Measurements from ENCODE around the gene FAP. TPM values are rescaled to one million over a fixed set of nuclear protein-coding genes. Genes with fewer than 3 reads are reported as not detected.

The FAP gene
- total and polyA plus RNA-seq, 2 of the 4 experiments (the other 2 are of a cell fraction) = 71.0 to 95.0 TPM

DNA sequence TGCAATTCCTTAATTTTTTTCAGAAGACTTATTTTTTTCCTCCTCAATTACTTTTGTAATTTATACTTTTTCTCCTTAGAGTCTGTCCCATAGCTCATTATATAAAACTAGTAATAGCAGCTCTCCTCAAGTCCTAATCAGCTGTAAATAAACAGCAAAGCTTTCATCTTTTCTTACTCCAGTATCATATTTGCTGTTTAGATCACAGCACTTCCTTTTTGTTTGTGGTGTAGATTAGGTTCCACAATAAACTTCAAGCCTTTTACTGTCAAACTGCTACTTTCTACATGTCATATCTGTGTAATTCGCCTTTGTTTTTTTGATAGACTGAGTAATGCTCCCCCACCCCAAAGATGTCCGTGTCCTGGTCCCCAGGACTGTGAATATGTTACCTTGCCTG is 116.7 kb downstream of the FAP start:
- Histone ChIP-seq H2BK15ac (ENCODE audit: low read depth, low read length) (no peak overlapping the region), H3K79me1 (ENCODE audit: low read depth in 1 of 2, low read length in 2 of 2) (no peaks in the 10 kb centered on the region), H3K23ac (ENCODE audit: low read depth, low read length) (no peak overlapping the region), H2BK20ac (ENCODE audit: low read depth, low read length) (no peak overlapping the region), H3K27ac (ENCODE audit: insufficient read depth, low read length) (no peak overlapping the region), H3K27me3 (ENCODE audit: control insufficient read depth, insufficient read depth, low read length) (peaks cover 2% of the 10 kb centered on the region; the same call in 1 of the 2 replicates), H4K20me1 (ENCODE audit: insufficient read depth, low read length) (no peaks in the 10 kb centered on the region), H3K56ac (ENCODE audit: extremely low read depth, insufficient read depth, low read length) (no peak overlapping the region), H3K4me1 (ENCODE audit: control insufficient read depth, insufficient read depth, low read length) (peaks cover 5% of the 10 kb centered on the region; the same call in 1 of the 2 replicates), H3K36me3 (ENCODE audit: control insufficient read depth, insufficient read depth, low read length) (no peaks in the 10 kb centered on the region), H3K4me2 (ENCODE audit: low read depth, low read length) (no peak overlapping the region), H4K91ac (ENCODE audit: insufficient read depth, low read depth, low read length) (no peak overlapping the region), H3K4me3 (ENCODE audit: insufficient read depth, low read depth, low read length) (no peak overlapping the region), H3K9me3 (ENCODE audit: control insufficient read depth, insufficient read depth, low read length) (no peaks in the 10 kb centered on the region), H3K9ac (ENCODE audit: low read depth, low read length) (no peak overlapping the region), H2AK5ac (ENCODE audit: low read depth, low read length) (no peak overlapping the region), H2BK5ac (ENCODE audit: low read depth, low read length, poor library complexity, severe bottlenecking) (no peak overlapping the region), H2AFZ (replicated peaks; ENCODE audit: low read length, poor library complexity) (no peak overlapping the region), H4K8ac (ENCODE audit: low read depth in 2 of 2, low read length in 2 of 2) (no peak overlapping the region), H3K9me1 (ENCODE audit: insufficient read depth, low read length) (no peaks in the 10 kb centered on the region), H4K5ac (ENCODE audit: low read depth, low read length) (no peak overlapping the region), H2AK9ac (replicated peaks; ENCODE audit: low read depth, low read length, poor library complexity) (no peak overlapping the region), H3K4ac (ENCODE audit: low read depth, low read length) (no peak overlapping the region), H3K18ac (ENCODE audit: low read depth, low read length) (no peak overlapping the region), H3K14ac (replicated peaks; ENCODE audit: low read depth, low read length) (no peak overlapping the region), H2BK120ac (ENCODE audit: low read depth, low read length) (no peak overlapping the region)
- ChIA-PET POLR2A (ENCODE audit: unreplicated experiment) (no interaction called here), CTCF (interaction anchor here (0.6 to 3.6 kb wide), 6 partner anchors 93 to 540 kb away, joined by 3 to 21 read pairs (median 4); no protein-coding TSS in a partner anchor)
- intact Hi-C loops (cut with micrococcal nuclease) = loop anchor here (10.0 kb wide), 1 partner anchor 702 kb away; no protein-coding TSS in a partner anchor
- WGBS, 2 experiments (ENCODE audit: extremely low coverage in 2 of 2, insufficient read length in 1 of 2) = no CpG with 5 or more reads among the region's 2 CpGs
- TF ChIP-seq CEBPB (IDR thresholded peaks at IDR 0.05; ENCODE audit: low read depth, low read length) = no peak
- in situ Hi-C loops (cut with MboI; ENCODE audit: low sequenced_read_pairs) = loop anchor here (5.0 to 10.0 kb wide), 2 partner anchors 122 to 539 kb away; no protein-coding TSS in a partner anchor
- BruUV-seq (replicated peaks) = no TSS peak
- dilution Hi-C loops (cut with HindIII; ENCODE audit: low sequenced_read_pairs, unreplicated experiment) = no loop called here
- ATAC-seq (ENCODE audit: low read depth) = no peak
- no peak for DNase-seq

Measured in IMR-90 (cell line).